Esophagus (tissue), 2 donors: ENCODE measurements around the gene NR2F6. TPM values are rescaled to one million over a fixed set of nuclear protein-coding genes. Genes with fewer than 3 reads are reported as not detected.

Experiments
- H3K27ac ChIP-seq, 2 donors: one replicate each; pipeline ENCODE4 v1.5.1; 2013; ENCODE audit warnings: low read depth in 2 of 2, mild to moderate bottlenecking in 2 of 2, inconsistent platforms in 1 of 2, low read length in 1 of 2, moderate library complexity in 1 of 2
- H3K27me3 ChIP-seq, 2 donors: one replicate each; pipeline ENCODE4 v1.6.1; 2013; ENCODE audit warnings: low read length in 2 of 2, control low read depth in 1 of 2, mild to moderate bottlenecking in 1 of 2; ENCODE audit not compliant: insufficient read depth in 2 of 2, control insufficient read depth in 1 of 2
- H3K36me3 ChIP-seq, 2 donors: one replicate each; pipeline ENCODE4 v1.6.1; 2013; ENCODE audit warnings: low read length in 1 of 2; ENCODE audit not compliant: control insufficient read depth in 2 of 2, insufficient read depth in 2 of 2
- H3K4me1 ChIP-seq, 2 donors: one replicate each; pipeline ENCODE4 v1.6.1; 2013; ENCODE audit warnings: low read length in 1 of 2; ENCODE audit not compliant: control insufficient read depth in 2 of 2, insufficient read depth in 2 of 2
- H3K4me3 ChIP-seq, 2 donors: one replicate each; pipeline ENCODE4 v1.5.1; 2013; ENCODE audit warnings: low read length in 2 of 2, mild to moderate bottlenecking in 2 of 2, low read depth in 1 of 2, moderate library complexity in 1 of 2
- H3K9me3 ChIP-seq, 2 donors: one replicate each; pipeline ENCODE4 v1.6.1; 2013; ENCODE audit warnings: mild to moderate bottlenecking in 2 of 2, low read depth in 1 of 2, low read length in 1 of 2, moderate library complexity in 1 of 2; ENCODE audit not compliant: control insufficient read depth in 2 of 2, insufficient read depth in 1 of 2
- WGBS, 2 donors: extraction: QIAGEN DNeasy Blood & Tissue Kit; methylation state at CpG; one replicate each; pipeline ENCODE4 v1.1.7; 2013; 5-methylcytosine and 5-hydroxymethylcytosine counted together
- polyA plus RNA-seq, 2 donors: library from polyadenylated mRNA; stranded (reverse); fragments of 200-250 nt; gene quantifications; one replicate each; pipeline ENCODE4 v1.2.3, GENCODE V29; 2013
- donor health status: healthy with polysubstance abuse.
- donor health status: Bipolar disorder and iron deficiency.

Gene NR2F6
- polyA plus RNA-seq, 2 donors: 33.3 to 45.5 TPM

GRCh38 chr19:17215127-17215971 is 30.4 kb downstream of the NR2F6 start, which contains the start of gene USE1:
Gene USE1 (plus strand): TSS chr19:17215357. CDS start chr19:17215406, 49 bp downstream.
- no peaks in the 10 kb centered on the region for H3K9me3 ChIP-seq
- 3 to 5% methylated on average over 50 to 56 of the region's 56 CpGs for WGBS, 2 donors
- peaks cover 4 to 40% of the 10 kb centered on the region in 2 donors for H3K36me3 ChIP-seq
- peak within 1 kb of the TSS; percentile 69 to 73 for H3K4me3 ChIP-seq
- H3K27ac ChIP-seq: peak within 1 kb of the TSS; percentile 75 to 99
- no peaks in the 10 kb centered on the region for H3K27me3 ChIP-seq
- H3K4me1 ChIP-seq: peaks cover 0 to 13% of the 10 kb centered on the region in 2 donors

GRCh38 chr19:17214508-17215126 is 31.1 kb downstream of the NR2F6 start:
- H3K36me3 ChIP-seq: peaks cover 4 to 47% of the 10 kb centered on the region in 2 donors
- WGBS, 2 donors: 26 to 27% methylated on average over 16 of the region's 16 CpGs

GRCh38 chr19:17213334-17213733 is 32.4 kb downstream of the NR2F6 start:
- H3K4me3 ChIP-seq: no peak overlapping the region
- no peaks in the 10 kb centered on the region for H3K27me3 ChIP-seq
- H3K27ac ChIP-seq: no peak overlapping the region
- no peaks in the 10 kb centered on the region for H3K9me3 ChIP-seq
- peaks cover 0 to 20% of the 10 kb centered on the region in 2 donors for H3K4me1 ChIP-seq
- peaks cover 4 to 52% of the 10 kb centered on the region in 2 donors for H3K36me3 ChIP-seq
- WGBS, 2 donors: 87 to 91% methylated on average over 5 of the region's 5 CpGs

More at GRCh38 chr19:17214508-17215126, 31.1 kb downstream of the NR2F6 start:
- Histone ChIP-seq H3K4me3 (peak overlapping the region; percentile 69 to 73), H3K27me3 (no peaks in the 10 kb centered on the region), H3K27ac (peak overlapping the region; percentile 75 to 99), H3K4me1 (peaks cover 0 to 15% of the 10 kb centered on the region in 2 donors), H3K9me3 (no peaks in the 10 kb centered on the region)

- 93 to 94% methylated on average over 43 to 58 of the region's 58 CpGs for WGBS, 2 donors
- Histone ChIP-seq H3K4me3 (no peak overlapping the region), H3K9me3 (no peaks in the 10 kb centered on the region), H3K4me1 (peaks cover 0 to 20% of the 10 kb centered on the region in 2 donors), H3K27ac (no peak overlapping the region), H3K27me3 (no peaks in the 10 kb centered on the region), H3K36me3 (peaks cover 0 to 47% of the 10 kb centered on the region in 2 donors)
These were observed 33.9 kb downstream of the NR2F6 start for GRCh38 chr19:17211547-17212446.

GRCh38 chr19:17210296-17210695 is 35.4 kb downstream of the NR2F6 start:
- Histone ChIP-seq H3K27me3 (no peaks in the 10 kb centered on the region), H3K4me3 (no peak overlapping the region), H3K4me1 (peaks cover 0 to 14% of the 10 kb centered on the region in 2 donors), H3K36me3 (peaks cover 0 to 60% of the 10 kb centered on the region in 2 donors), H3K9me3 (no peaks in the 10 kb centered on the region), H3K27ac (no peak overlapping the region)
- WGBS, 2 donors: 91 to 95% methylated on average over 14 of the region's 14 CpGs

- no peak overlapping the region for H3K27ac ChIP-seq
- H3K4me1 ChIP-seq: peaks cover 0 to 10% of the 10 kb centered on the region in 2 donors
- no peaks in the 10 kb centered on the region for H3K9me3 ChIP-seq
- 74 to 82% methylated on average over 27 to 28 of the region's 28 CpGs for WGBS, 2 donors
- no peak overlapping the region for H3K4me3 ChIP-seq
- H3K36me3 ChIP-seq: peaks cover 0 to 60% of the 10 kb centered on the region in 2 donors
- H3K27me3 ChIP-seq: no peaks in the 10 kb centered on the region
These were observed 36.3 kb downstream of the NR2F6 start for GRCh38 chr19:17209126-17210036.

GRCh38 chr19:17206736-17207581 is 38.8 kb downstream of the NR2F6 start:
- 91 to 96% methylated on average over 25 of the region's 25 CpGs for WGBS, 2 donors
- peaks cover 0 to 3% of the 10 kb centered on the region in 2 donors for H3K9me3 ChIP-seq
- H3K36me3 ChIP-seq: peaks cover 6 to 59% of the 10 kb centered on the region in 2 donors

More at GRCh38 chr19:17206736-17207581, 38.8 kb downstream of the NR2F6 start:
- no peaks in the 10 kb centered on the region for H3K27me3 ChIP-seq
- H3K4me3 ChIP-seq: no peak overlapping the region
- H3K4me1 ChIP-seq: peaks cover 0 to 11% of the 10 kb centered on the region in 2 donors
- no peak overlapping the region for H3K27ac ChIP-seq
